ENCODE data around the gene ULK4.

DNA sequence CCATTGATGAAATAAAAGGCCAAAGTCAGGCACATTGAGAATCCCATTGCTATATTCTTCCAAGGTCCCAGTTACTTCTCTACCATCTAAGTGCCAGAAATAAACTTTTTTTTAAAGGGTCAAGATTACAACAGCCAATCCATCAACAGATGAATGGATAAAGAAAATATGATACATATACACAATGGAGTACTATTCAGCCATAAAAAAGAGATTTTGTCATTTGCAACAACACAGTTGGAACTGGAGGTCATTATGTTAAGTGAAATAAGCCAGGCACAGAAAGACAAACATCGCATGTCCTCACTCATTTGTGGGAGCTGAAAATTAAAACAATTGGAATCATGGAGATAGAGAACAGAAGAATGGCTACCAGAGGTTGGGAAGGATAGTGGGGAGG is 25.5 kb downstream of the ULK4 start:
- no peak for TF ChIP-seq POLR2AphosphoS5 (IDR thresholded peaks at IDR 0.05)
- TF ChIP-seq, protein P1, sequence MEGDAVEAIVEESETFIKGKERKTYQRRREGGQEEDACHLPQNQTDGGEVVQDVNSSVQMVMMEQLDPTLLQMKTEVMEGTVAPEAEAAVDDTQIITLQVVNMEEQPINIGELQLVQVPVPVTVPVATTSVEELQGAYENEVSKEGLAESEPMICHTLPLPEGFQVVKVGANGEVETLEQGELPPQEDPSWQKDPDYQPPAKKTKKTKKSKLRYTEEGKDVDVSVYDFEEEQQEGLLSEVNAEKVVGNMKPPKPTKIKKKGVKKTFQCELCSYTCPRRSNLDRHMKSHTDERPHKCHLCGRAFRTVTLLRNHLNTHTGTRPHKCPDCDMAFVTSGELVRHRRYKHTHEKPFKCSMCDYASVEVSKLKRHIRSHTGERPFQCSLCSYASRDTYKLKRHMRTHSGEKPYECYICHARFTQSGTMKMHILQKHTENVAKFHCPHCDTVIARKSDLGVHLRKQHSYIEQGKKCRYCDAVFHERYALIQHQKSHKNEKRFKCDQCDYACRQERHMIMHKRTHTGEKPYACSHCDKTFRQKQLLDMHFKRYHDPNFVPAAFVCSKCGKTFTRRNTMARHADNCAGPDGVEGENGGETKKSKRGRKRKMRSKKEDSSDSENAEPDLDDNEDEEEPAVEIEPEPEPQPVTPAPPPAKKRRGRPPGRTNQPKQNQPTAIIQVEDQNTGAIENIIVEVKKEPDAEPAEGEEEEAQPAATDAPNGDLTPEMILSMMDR (IDR thresholded peaks at IDR 0.05), result no peak
